ENCODE measurements around the gene LEKR1.

LEKR1 gene

GRCh38 chr3:156803952-156804741 is 22.0 kb upstream of the LEKR1 start:
- ChIA-PET POLR2A (ENCODE audit: low non-redundant PET) (no interaction called here), CTCF (interaction anchor here (1.0 kb wide), 1 partner anchor 277 kb away, joined by 4 read pairs; no protein-coding TSS in a partner anchor)
- no peak for TF ChIP-seq CTCF (conservative IDR thresholded peaks at IDR 0.05; ENCODE audit: low read depth)

GRCh38 chr3:156806698-156807097 is 19.5 kb upstream of the LEKR1 start:
- no peak for DNase-seq (ENCODE audit: low spot score)
- CTCF ChIA-PET = no interaction called here
- no peak for TF ChIP-seq CTCF (conservative IDR thresholded peaks at IDR 0.05; ENCODE audit: low read depth)
- H3K27ac ChIP-seq = no peak overlapping the region
- POLR2A ChIA-PET (ENCODE audit: low non-redundant PET) = no interaction called here

More at GRCh38 chr3:156803952-156804741, 22.0 kb upstream of the LEKR1 start:
- DNase-seq (ENCODE audit: low spot score) = no peak
- H3K27ac ChIP-seq = no peak overlapping the region

GRCh38 chr3:156808025-156808424 is 18.1 kb upstream of the LEKR1 start:
- no peak overlapping the region for H3K27ac ChIP-seq
- TF ChIP-seq CTCF (conservative IDR thresholded peaks at IDR 0.05; ENCODE audit: low read depth) = no peak
- POLR2A ChIA-PET (ENCODE audit: low non-redundant PET) = no interaction called here
- CTCF ChIA-PET = no interaction called here
- no peak for DNase-seq (ENCODE audit: low spot score)

GRCh38 chr3:156811089-156811862 is 14.9 kb upstream of the LEKR1 start:
- CTCF ChIA-PET = interaction anchor here (0.7 kb wide), 1 partner anchor 14 kb away, joined by 3 read pairs; no protein-coding TSS in a partner anchor
- no peak for TF ChIP-seq CTCF (conservative IDR thresholded peaks at IDR 0.05; ENCODE audit: low read depth)
- DNase-seq (ENCODE audit: low spot score) = peak; percentile 88
- peak overlapping the region; percentile 94 for H3K27ac ChIP-seq
- POLR2A ChIA-PET (ENCODE audit: low non-redundant PET) = no interaction called here

GRCh38 chr3:156812521-156813335 is 13.4 kb upstream of the LEKR1 start:
- POLR2A ChIA-PET (ENCODE audit: low non-redundant PET) = no interaction called here
- TF ChIP-seq CTCF (conservative IDR thresholded peaks at IDR 0.05; ENCODE audit: low read depth) = no peak
- CTCF ChIA-PET = no interaction called here
- H3K27ac ChIP-seq = peak overlapping the region; percentile 85
- DNase-seq (ENCODE audit: low spot score) = peak; percentile 77

GRCh38 chr3:156814295-156814694 is 11.9 kb upstream of the LEKR1 start:
- ChIA-PET POLR2A (ENCODE audit: low non-redundant PET) (no interaction called here), CTCF (interaction anchor here (0.7 kb wide), 1 partner anchor 38 kb away, joined by 4 read pairs; no protein-coding TSS in a partner anchor)
- peak overlapping the region; percentile 98 for H3K27ac ChIP-seq
- peak; percentile 24 for DNase-seq (ENCODE audit: low spot score)
- no peak for TF ChIP-seq CTCF (conservative IDR thresholded peaks at IDR 0.05; ENCODE audit: low read depth)

Data from RWPE1 (cell line).